ENCODE data around the gene MFRP. TPM values are rescaled to one million over a fixed set of nuclear protein-coding genes. Genes with fewer than 3 reads are reported as not detected.

MFRP gene
- total RNA-seq, 1 donor from 2014 or later: not detected

GRCh38 chr11:119306373-119306890, 40.1 kb downstream of the MFRP start:
- H3K4me3 Mint-ChIP-seq (ENCODE audit: unreplicated experiment): no peak overlapping the region
- H3K4me1 Mint-ChIP-seq (ENCODE audit: unreplicated experiment): peaks cover 13% of the 10 kb centered on the region
- DNase-seq (ENCODE audit: extremely low spot score, unreplicated experiment): no peak
- H3K36me3 Mint-ChIP-seq (ENCODE audit: unreplicated experiment): peaks cover 18% of the 10 kb centered on the region
- H3K9me3 Mint-ChIP-seq (ENCODE audit: unreplicated experiment): no peaks in the 10 kb centered on the region
- no peak for TF ChIP-seq CTCF (IDR thresholded peaks at IDR 0.05)
- H3K27me3 Mint-ChIP-seq (ENCODE audit: unreplicated experiment): no peaks in the 10 kb centered on the region
- H3K27ac Mint-ChIP-seq (ENCODE audit: unreplicated experiment): peak overlapping the region; percentile 83

- Mint-ChIP-seq H3K9me3 (ENCODE audit: unreplicated experiment) (no peaks in the 10 kb centered on the region), H3K4me3 (ENCODE audit: unreplicated experiment) (no peak overlapping the region), H3K4me1 (ENCODE audit: unreplicated experiment) (peaks cover 13% of the 10 kb centered on the region), H3K27ac (ENCODE audit: unreplicated experiment) (peak overlapping the region; percentile 19), H3K27me3 (ENCODE audit: unreplicated experiment) (no peaks in the 10 kb centered on the region), H3K36me3 (ENCODE audit: unreplicated experiment) (peaks cover 19% of the 10 kb centered on the region)
- no peak for TF ChIP-seq CTCF (IDR thresholded peaks at IDR 0.05)
- no peak for DNase-seq (ENCODE audit: extremely low spot score, unreplicated experiment)
Observed at GRCh38 chr11:119305556-119306372, 40.7 kb downstream of the MFRP start.

GRCh38 chr11:119303227-119303718, 43.2 kb downstream of the MFRP start:
- Mint-ChIP-seq H3K36me3 (ENCODE audit: unreplicated experiment) (peaks cover 28% of the 10 kb centered on the region), H3K27ac (ENCODE audit: unreplicated experiment) (no peak overlapping the region), H3K4me1 (ENCODE audit: unreplicated experiment) (peaks cover 13% of the 10 kb centered on the region), H3K9me3 (ENCODE audit: unreplicated experiment) (no peaks in the 10 kb centered on the region), H3K27me3 (ENCODE audit: unreplicated experiment) (no peaks in the 10 kb centered on the region), H3K4me3 (ENCODE audit: unreplicated experiment) (no peak overlapping the region)
- TF ChIP-seq CTCF (IDR thresholded peaks at IDR 0.05): no peak
- no peak for DNase-seq (ENCODE audit: extremely low spot score, unreplicated experiment)

- no peaks in the 10 kb centered on the region for H3K4me1 Mint-ChIP-seq (ENCODE audit: unreplicated experiment)
Observed at GRCh38 chr11:119300198-119300964, 46.1 kb downstream of the MFRP start.

More at GRCh38 chr11:119300198-119300964, 46.1 kb downstream of the MFRP start:
- Mint-ChIP-seq H3K36me3 (ENCODE audit: unreplicated experiment) (peaks cover 43% of the 10 kb centered on the region), H3K27me3 (ENCODE audit: unreplicated experiment) (no peaks in the 10 kb centered on the region), H3K4me3 (ENCODE audit: unreplicated experiment) (no peak overlapping the region), H3K9me3 (ENCODE audit: unreplicated experiment) (no peaks in the 10 kb centered on the region), H3K27ac (ENCODE audit: unreplicated experiment) (no peak overlapping the region)
- no peak for TF ChIP-seq CTCF (IDR thresholded peaks at IDR 0.05)
- DNase-seq (ENCODE audit: extremely low spot score, unreplicated experiment): no peak
